H1 (cell line): ENCODE measurements around the gene SH3RF2. TPM values are rescaled to one million over a fixed set of nuclear protein-coding genes. Genes with fewer than 3 reads are reported as not detected.

ENCODE experiments used
- CHD1 ChIP-seq: IDR thresholded peaks from 2 replicates; pipeline ENCODE4 v1.6.1; 2012; ENCODE audit warnings: low read depth, low read length, improper control_type of control experiment
- RNF2 ChIP-seq: fragments of 200-900, 300-1000 bp; sonication (generic); IDR thresholded peaks from 2 replicates; pipeline ENCODE4 v1.7.1; 2016; ENCODE audit warnings: borderline replicate concordance, low read depth, mild to moderate bottlenecking, antibody characterized with exemption, low read length; ENCODE audit not compliant: poor library complexity, severe bottlenecking; ENCODE audit errors: missing control alignments
- SP4 ChIP-seq: IDR thresholded peaks from 2 replicates; pipeline ENCODE4 v1.6.1; 2012; ENCODE audit warnings: low read length, inconsistent platforms
- polyA plus RNA-seq, 7 experiments: library from polyadenylated mRNA; depleted of rRNA in 3 of 7; stranded (reverse) in 5 of 7; unstranded in 2 of 7; fragments of >200 nt in 5 of 7; fragments of 200-250 nt in 2 of 7; gene quantifications; 1 replicate in 5 of 7; 2 replicates in 1 of 7; 4 replicates in 1 of 7; pipeline versions ENCODE4 v1.2.1 to v1.2.3, GENCODE V29; 2011 to 2013; ENCODE audit warnings: missing spikeins in 2 of 7, mixed read lengths in 2 of 7
- total RNA-seq: library from RNA; stranded (reverse); fragmentation: NEBNext Ultra II Directional; extraction: Animal tissue kit (Norgen Biotek cat#: 25700); gene quantifications from 2 replicates; pipeline ENCODE4 v1.2.1, GENCODE V29; 2021

The SH3RF2 gene
- total and polyA plus RNA-seq, 2 of the 8 experiments (the other 6 are each of a cell fraction or from before 2014, with no cell fraction given), result 0.80 to 0.95 TPM

DNA sequence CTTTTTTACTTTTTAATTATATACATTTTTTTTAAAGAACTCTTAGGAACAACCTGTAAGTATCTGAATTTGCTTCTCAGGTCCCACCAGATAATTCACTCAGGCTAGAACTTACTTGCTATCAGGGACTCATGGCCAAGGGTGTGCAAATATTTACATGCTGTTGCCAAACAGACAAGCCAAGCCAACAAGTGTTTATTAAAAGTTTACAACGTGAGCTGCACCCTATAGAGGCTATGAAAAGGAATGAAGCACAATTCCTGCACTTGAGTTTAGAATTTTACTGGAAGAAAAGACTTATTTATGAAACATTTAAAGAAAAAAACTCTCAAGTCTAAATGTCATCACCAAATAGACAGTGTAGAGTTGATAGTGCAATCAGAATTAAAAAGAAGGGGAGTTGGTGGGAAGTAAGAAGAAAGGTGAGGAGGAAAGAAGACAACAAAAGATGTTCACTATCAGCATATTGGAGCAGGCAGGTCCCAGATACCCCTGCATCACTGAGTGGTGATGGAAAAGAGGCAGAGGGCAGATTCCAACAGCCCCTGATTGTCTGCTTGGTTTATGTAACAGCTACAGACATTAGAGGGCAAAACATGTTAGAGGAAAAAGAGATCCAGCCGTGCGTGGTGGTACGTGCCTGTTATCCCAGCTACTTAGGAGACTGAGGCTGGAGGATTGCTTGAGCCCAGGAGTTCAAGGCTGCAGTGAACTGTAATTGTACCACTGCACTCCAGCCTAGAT is 32.8 kb downstream of the SH3RF2 start (continued):
- no peak for TF ChIP-seq CHD1
- no peak for TF ChIP-seq RNF2
- TF ChIP-seq SP4, result no peak
